CD8-positive, alpha-beta memory T cell (primary cell): ENCODE data around the gene OTOP3. TPM values are rescaled to one million over a fixed set of nuclear protein-coding genes. Genes with fewer than 3 reads are reported as not detected.

ENCODE experiments used
- polyA plus RNA-seq: library from polyadenylated mRNA; unstranded; fragments of 300-500 nt; fragmentation: Illumina TruSeq; gene quantifications from one replicate; pipeline ENCODE4 v1.2.3, GENCODE V29; 2021
- total RNA-seq, 2 experiments: library from RNA; stranded (reverse); gene quantifications; one replicate each; pipeline ENCODE4 v1.2.3, GENCODE V29; 2021

OTOP3 gene
- total and polyA plus RNA-seq, 3 experiments from 2014 or later: not detected

Other genes starting within 250 kb of the OTOP3 start
- not detected for gene CD300LF, start 223.0 kb upstream of the OTOP3 start, total RNA-seq
- not detected for gene CD300LF, start 223.0 kb upstream of the OTOP3 start, polyA plus RNA-seq
- gene RAB37, start 198.6 kb upstream of the OTOP3 start, total RNA-seq: 1 to 10 TPM; 5.8 to 6.0 TPM
- gene RAB37, start 198.6 kb upstream of the OTOP3 start, polyA plus RNA-seq: 125 TPM
- gene NHERF1, start 187.3 kb upstream of the OTOP3 start, total RNA-seq: 100 to 1,000 TPM; 131 to 133 TPM
- gene NHERF1, start 187.3 kb upstream of the OTOP3 start, polyA plus RNA-seq: 674 TPM
- gene NAT9, start 159.6 kb upstream of the OTOP3 start, total RNA-seq: 10 to 100 TPM; 42.7 to 44.5 TPM
- gene NAT9, start 159.6 kb upstream of the OTOP3 start, polyA plus RNA-seq: 17.1 TPM
- not detected for gene GRIN2C, start 76.0 kb upstream of the OTOP3 start, total RNA-seq
- not detected for gene GRIN2C, start 76.0 kb upstream of the OTOP3 start, polyA plus RNA-seq
- 10 to 100 TPM; 32.9 to 33.3 TPM for gene FDXR, start 62.9 kb upstream of the OTOP3 start, total RNA-seq
- 6.4 TPM for gene FDXR, start 62.9 kb upstream of the OTOP3 start, polyA plus RNA-seq
- gene FADS6, start 42.3 kb upstream of the OTOP3 start, total RNA-seq: not detected
- not detected for gene FADS6, start 42.3 kb upstream of the OTOP3 start, polyA plus RNA-seq
- gene USH1G, start 12.6 kb upstream of the OTOP3 start, total RNA-seq: not detected
- gene USH1G, start 12.6 kb upstream of the OTOP3 start, polyA plus RNA-seq: not detected
- not detected for gene OTOP2, start 11.6 kb upstream of the OTOP3 start, total RNA-seq
- gene OTOP2, start 11.6 kb upstream of the OTOP3 start, polyA plus RNA-seq: not detected
- gene HID1, start 36.9 kb downstream of the OTOP3 start, total RNA-seq: 1 to 10 TPM in 1 of 2 experiments, under 1 TPM in 1; 0.91 to 2.3 TPM
- gene HID1, start 36.9 kb downstream of the OTOP3 start, polyA plus RNA-seq: 5.2 TPM
- gene CDR2L, start 51.7 kb downstream of the OTOP3 start, total RNA-seq: 1 to 10 TPM; 1.5 to 1.7 TPM
- gene CDR2L, start 51.7 kb downstream of the OTOP3 start, polyA plus RNA-seq: 0.06 TPM
- 10 to 100 TPM; 65.5 to 68.8 TPM for gene MRPL58, start 76.8 kb downstream of the OTOP3 start, total RNA-seq
- 48.0 TPM for gene MRPL58, start 76.8 kb downstream of the OTOP3 start, polyA plus RNA-seq
- 100 to 1,000 TPM; 179 to 198 TPM for gene ATP5PD, start 111.1 kb downstream of the OTOP3 start, total RNA-seq
- gene ATP5PD, start 111.1 kb downstream of the OTOP3 start, polyA plus RNA-seq: 345 TPM
- 10 to 100 TPM; 22.2 to 23.8 TPM for gene KCTD2, start 111.3 kb downstream of the OTOP3 start, total RNA-seq
- 8.0 TPM for gene KCTD2, start 111.3 kb downstream of the OTOP3 start, polyA plus RNA-seq
- gene SLC16A5, start 152.1 kb downstream of the OTOP3 start, total RNA-seq: 1 to 10 TPM; 1.3 to 1.9 TPM
- gene SLC16A5, start 152.1 kb downstream of the OTOP3 start, polyA plus RNA-seq: 0.82 TPM
- 10 to 100 TPM; 15.2 to 15.9 TPM for gene ARMC7, start 174.1 kb downstream of the OTOP3 start, total RNA-seq
- gene ARMC7, start 174.1 kb downstream of the OTOP3 start, polyA plus RNA-seq: 4.0 TPM
- gene NT5C, start 195.8 kb downstream of the OTOP3 start, total RNA-seq: 10 to 100 TPM; 75.7 to 84.8 TPM
- gene NT5C, start 195.8 kb downstream of the OTOP3 start, polyA plus RNA-seq: 42.3 TPM
- gene JPT1, start 218.6 kb downstream of the OTOP3 start, total RNA-seq: 100 to 1,000 TPM; 189 to 200 TPM
- gene JPT1, start 218.6 kb downstream of the OTOP3 start, polyA plus RNA-seq: 123 TPM
- 100 to 1,000 TPM; 653 to 687 TPM for gene SUMO2, start 247.1 kb downstream of the OTOP3 start, total RNA-seq
- 405 TPM for gene SUMO2, start 247.1 kb downstream of the OTOP3 start, polyA plus RNA-seq